Loucy (cell line): ENCODE measurements around the gene PRXL2B.

Experiments used
- CTCF ChIP-seq: fragments of 200-600 bp; sonication (generic); conservative IDR thresholded peaks from 2 replicates; pipeline ENCODE4 v1.5.1; 2014; ENCODE audit warnings: mild to moderate bottlenecking, antibody characterized with exemption, low read length
- EZH2phosphoT487 ChIP-seq: fragments of 200-600 bp; IDR thresholded peaks from 2 replicates; pipeline ENCODE4 v1.6.1; 2018; ENCODE audit warnings: antibody characterized with exemption, mild to moderate bottlenecking, moderate library complexity, borderline replicate concordance

- TF ChIP-seq CTCF (no peak), EZH2phosphoT487 (no peak)
Measured at GRCh38 chr1:2606881-2607621, 20.5 kb downstream of the PRXL2B start.
